ENCODE data around the gene CES5A. TPM values are rescaled to one million over a fixed set of nuclear protein-coding genes. Genes with fewer than 3 reads are reported as not detected.

CES5A gene
- total and polyA plus RNA-seq, 10 of the 15 experiments (the other 5 are each of a cell fraction or from before 2014, with no cell fraction given) = 0.19 TPM; not detected in 9

DNA sequence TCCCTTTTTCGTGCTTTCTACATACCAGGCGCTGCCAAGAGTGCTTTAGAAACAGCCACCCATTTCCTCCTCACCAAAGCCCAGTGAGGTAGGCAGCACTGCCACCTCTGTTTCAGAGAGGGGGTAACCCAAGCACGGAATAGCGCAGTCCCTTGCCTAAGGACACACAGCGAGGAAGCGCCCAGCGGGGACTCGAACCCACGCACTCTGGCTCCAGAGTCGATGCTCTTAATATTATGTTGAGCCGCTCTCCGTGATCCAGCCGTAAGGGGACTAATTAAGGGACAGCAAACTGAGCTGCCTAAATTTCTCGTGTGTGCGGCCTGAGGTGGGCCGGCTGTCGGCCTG lies 42.8 kb downstream of the CES5A start:
- no peak overlapping the region for H3K9ac ChIP-seq (ENCODE audit: control insufficient read depth, insufficient read depth, low read length)
- WGBS (ENCODE audit: insufficient coverage, insufficient replicate concordance, low lambda C conversion rate, missing lambda C conversion rate) = 80% methylated on average over 17 of the region's 17 CpGs
- ChIA-PET POLR2A (no interaction called here), RAD21 (ENCODE audit: unreplicated experiment) (no interaction called here), CTCF (interaction anchor here (1.2 kb wide), 1 partner anchor 9 kb away, joined by 4 read pairs; no protein-coding TSS in a partner anchor), SMC1A (ENCODE audit: uncharacterized antibody, unreplicated experiment) (no interaction called here)
- no peaks in the 10 kb centered on the region for H3K4me1 ChIP-seq (ENCODE audit: control insufficient read depth, insufficient read depth, low read length)
- H4K20me1 ChIP-seq (ENCODE audit: control insufficient read depth, insufficient read depth) = no peaks in the 10 kb centered on the region
- in situ Hi-C loops (cut with MboI) (no loop called here), intact Hi-C loops (cut with micrococcal nuclease; ENCODE audit: unreplicated experiment) (no loop called here)
- no peak overlapping the region for H3K27ac ChIP-seq (ENCODE audit: control insufficient read depth, insufficient read depth)
- DNase-seq (ENCODE audit: low read depth, low spot score) = no peak
- no TSS peak for BruUV-seq (replicated peaks)
- no peak for FAIRE-seq
- H3K9me3 ChIP-seq (replicated peaks; ENCODE audit: control insufficient read depth, insufficient read depth, low read length) = no peaks in the 10 kb centered on the region
- H3K36me3 ChIP-seq (ENCODE audit: control insufficient read depth in 2 of 2, insufficient read depth in 2 of 2, low read length in 1 of 2) = no peaks in the 10 kb centered on the region
- H3K79me2 ChIP-seq (ENCODE audit: control insufficient read depth, insufficient read depth, low read length) = no peaks in the 10 kb centered on the region
- H2AFZ ChIP-seq (ENCODE audit: control insufficient read depth, low read depth, low read length) = no peak overlapping the region
- H3K4me2 ChIP-seq (ENCODE audit: control insufficient read depth, insufficient read depth) = no peak overlapping the region
- no peak for ATAC-seq
- no peak overlapping the region for H3K4me3 ChIP-seq
- no peak for TF ChIP-seq TAF1 (IDR thresholded peaks at IDR 0.05; ENCODE audit: borderline replicate concordance, low read depth, low read length)
- H3K27me3 ChIP-seq (replicated peaks in 1 of 2; ENCODE audit: control insufficient read depth in 2 of 2, insufficient read depth in 2 of 2, low read length in 1 of 2) = no peaks in the 10 kb centered on the region

DNA sequence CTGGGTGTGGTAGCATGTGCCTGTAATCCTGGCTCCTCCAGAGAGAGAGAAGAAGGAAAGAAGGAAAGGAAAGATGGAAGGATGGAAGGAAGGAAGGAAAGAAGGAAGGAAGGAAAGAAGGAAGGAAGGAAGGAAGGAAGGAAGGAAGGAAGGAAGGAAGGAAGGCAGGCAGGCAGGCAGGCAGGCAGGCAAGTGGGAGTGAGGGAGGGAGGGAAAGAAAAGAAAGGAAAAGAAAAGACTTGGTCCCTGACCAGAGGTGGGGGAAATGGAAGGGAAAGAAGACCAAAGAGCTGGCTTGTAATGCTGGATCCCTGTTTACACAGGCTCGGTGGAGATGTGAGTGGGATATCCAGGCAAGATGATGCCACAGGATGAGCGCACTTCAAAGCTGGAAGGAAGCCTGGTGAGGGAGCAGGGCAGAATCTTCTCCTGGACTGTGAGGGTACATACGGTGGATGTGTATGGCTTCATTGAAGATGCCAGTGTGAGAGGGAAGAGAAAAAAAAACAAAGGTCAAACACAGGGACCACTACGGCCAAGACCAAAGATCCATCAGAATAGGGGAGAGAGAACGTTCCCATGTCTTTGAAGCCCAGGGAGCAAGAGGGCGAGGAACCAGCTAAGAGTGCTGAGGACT lies 44.4 kb downstream of the CES5A start:
- Histone ChIP-seq H3K9ac (ENCODE audit: control insufficient read depth, insufficient read depth, low read length) (no peak overlapping the region), H3K4me2 (ENCODE audit: control insufficient read depth, insufficient read depth) (no peak overlapping the region), H3K9me3 (replicated peaks; ENCODE audit: control insufficient read depth, insufficient read depth, low read length) (no peaks in the 10 kb centered on the region), H3K27ac (ENCODE audit: control insufficient read depth, insufficient read depth) (no peak overlapping the region), H2AFZ (ENCODE audit: control insufficient read depth, low read depth, low read length) (no peak overlapping the region), H3K4me1 (ENCODE audit: control insufficient read depth, insufficient read depth, low read length) (no peaks in the 10 kb centered on the region), H3K4me3 (no peak overlapping the region), H3K27me3 (replicated peaks in 1 of 2; ENCODE audit: control insufficient read depth in 2 of 2, insufficient read depth in 2 of 2, low read length in 1 of 2) (no peaks in the 10 kb centered on the region), H3K36me3 (ENCODE audit: control insufficient read depth in 2 of 2, insufficient read depth in 2 of 2, low read length in 1 of 2) (no peaks in the 10 kb centered on the region), H4K20me1 (ENCODE audit: control insufficient read depth, insufficient read depth) (no peaks in the 10 kb centered on the region), H3K79me2 (ENCODE audit: control insufficient read depth, insufficient read depth, low read length) (no peaks in the 10 kb centered on the region)
- no peak for FAIRE-seq
- WGBS (ENCODE audit: insufficient coverage, insufficient replicate concordance, low lambda C conversion rate, missing lambda C conversion rate) = 12% methylated on average over 6 of the region's 6 CpGs
- no peak for DNase-seq (ENCODE audit: low read depth, low spot score)
- SMC1A ChIA-PET (ENCODE audit: uncharacterized antibody, unreplicated experiment) = no interaction called here
- BruUV-seq (replicated peaks) = no TSS peak
- no peak for ATAC-seq
- CTCF ChIA-PET = no interaction called here
- RAD21 ChIA-PET (ENCODE audit: unreplicated experiment) = no interaction called here
- intact Hi-C loops (cut with micrococcal nuclease; ENCODE audit: unreplicated experiment) (no loop called here), in situ Hi-C loops (cut with MboI) (no loop called here)
- POLR2A ChIA-PET = no interaction called here
- TF ChIP-seq NRF1 (conservative IDR thresholded peaks at IDR 0.05; ENCODE audit: low read depth, low read length) = no peak
- no peak for TF ChIP-seq SMAD1 (IDR thresholded peaks at IDR 0.05; ENCODE audit: low read depth, partially characterized antibody)
- no peak for TF ChIP-seq BHLHE40 (IDR thresholded peaks at IDR 0.05; ENCODE audit: borderline replicate concordance in 1 of 2, low read depth in 2 of 2, low read length in 1 of 2)
- TF ChIP-seq BMI1 (IDR thresholded peaks at IDR 0.05; ENCODE audit: borderline replicate concordance) = no peak
- TF ChIP-seq, protein P1, sequence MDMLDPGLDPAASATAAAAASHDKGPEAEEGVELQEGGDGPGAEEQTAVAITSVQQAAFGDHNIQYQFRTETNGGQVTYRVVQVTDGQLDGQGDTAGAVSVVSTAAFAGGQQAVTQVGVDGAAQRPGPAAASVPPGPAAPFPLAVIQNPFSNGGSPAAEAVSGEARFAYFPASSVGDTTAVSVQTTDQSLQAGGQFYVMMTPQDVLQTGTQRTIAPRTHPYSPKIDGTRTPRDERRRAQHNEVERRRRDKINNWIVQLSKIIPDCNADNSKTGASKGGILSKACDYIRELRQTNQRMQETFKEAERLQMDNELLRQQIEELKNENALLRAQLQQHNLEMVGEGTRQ (IDR thresholded peaks at IDR 0.05; ENCODE audit: borderline replicate concordance, low read depth, low read length) = no peak
- TF ChIP-seq, protein P2, sequence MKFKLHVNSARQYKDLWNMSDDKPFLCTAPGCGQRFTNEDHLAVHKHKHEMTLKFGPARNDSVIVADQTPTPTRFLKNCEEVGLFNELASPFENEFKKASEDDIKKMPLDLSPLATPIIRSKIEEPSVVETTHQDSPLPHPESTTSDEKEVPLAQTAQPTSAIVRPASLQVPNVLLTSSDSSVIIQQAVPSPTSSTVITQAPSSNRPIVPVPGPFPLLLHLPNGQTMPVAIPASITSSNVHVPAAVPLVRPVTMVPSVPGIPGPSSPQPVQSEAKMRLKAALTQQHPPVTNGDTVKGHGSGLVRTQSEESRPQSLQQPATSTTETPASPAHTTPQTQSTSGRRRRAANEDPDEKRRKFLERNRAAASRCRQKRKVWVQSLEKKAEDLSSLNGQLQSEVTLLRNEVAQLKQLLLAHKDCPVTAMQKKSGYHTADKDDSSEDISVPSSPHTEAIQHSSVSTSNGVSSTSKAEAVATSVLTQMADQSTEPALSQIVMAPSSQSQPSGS (IDR thresholded peaks at IDR 0.05; ENCODE audit: low read length) = no peak
- TF ChIP-seq ETV6 (conservative IDR thresholded peaks at IDR 0.05 in 1 of 2, IDR thresholded peaks at IDR 0.05 in 1 of 2; ENCODE audit: borderline replicate concordance in 1 of 2, low read depth in 1 of 2) = no peak
- TF ChIP-seq RAD51 (IDR thresholded peaks at IDR 0.05) = no peak
- TF ChIP-seq PAX8 (IDR thresholded peaks at IDR 0.05) = no peak
- no peak for TF ChIP-seq MEF2B (IDR thresholded peaks at IDR 0.05; ENCODE audit: partially characterized antibody, poor library complexity, severe bottlenecking)
